Adrenal gland (tissue), 12 donors: ENCODE results near the gene IL17RA. TPM values are rescaled to one million over a fixed set of nuclear protein-coding genes. Genes with fewer than 3 reads are reported as not detected.

Experiments used
- DNase-seq, 7 donors: peaks; one replicate each; pipeline ENCODE4 v3.0.0-alpha.2; 2019 to 2020
- H3K27ac ChIP-seq, 5 donors: fragments of 200-600 bp; sonication (generic) in 4 of 5; 1 replicate in 3 of 5; 2 replicates in 2 of 5; pipeline versions ENCODE4 v1.5.1 to v1.8.0; 2016 to 2020; ENCODE audit warnings: mild to moderate bottlenecking in 1 of 5
- H3K27me3 ChIP-seq: fragments of 200-600 bp; 2 replicates; pipeline ENCODE4 v1.8.0; 2021
- H3K36me3 ChIP-seq, 2 donors: fragments of 200-600 bp; replicated peaks in 1 of 2; 1 replicate in 1 of 2; 2 replicates in 1 of 2; pipeline versions ENCODE4 v1.5.1 to v1.8.0; 2018 to 2022
- H3K4me1 ChIP-seq, 2 donors: fragments of 200-600 bp; replicated peaks in 1 of 2; 1 replicate in 1 of 2; 2 replicates in 1 of 2; pipeline versions ENCODE4 v1.5.1 to v1.8.0; 2018 to 2021
- H3K4me3 ChIP-seq, 4 donors: fragments of 200-600 bp; sonication (generic) in 3 of 4; one replicate each; pipeline ENCODE4 v1.5.1; 2016 to 2018
- H3K9me3 ChIP-seq, 3 donors: fragments of 200-600 bp; sonication (generic) in 1 of 3; replicated peaks in 1 of 3; 1 replicate in 2 of 3; 2 replicates in 1 of 3; pipeline versions ENCODE4 v1.5.1 to v1.8.0; 2016 to 2021
- CTCF ChIP-seq, 6 experiments: fragments of 450-650 bp in 4 of 6; fragments of 200-600 bp in 2 of 6; sonication (generic) in 1 of 6; IDR thresholded peaks; 1 replicate in 5 of 6; 2 replicates in 1 of 6; pipeline versions ENCODE4 v1.5.1 to v1.8.0; 2016 to 2021; ENCODE audit warnings: antibody characterized with exemption in 6 of 6, mild to moderate bottlenecking in 2 of 6, moderate library complexity in 1 of 6
- POLR2A ChIP-seq, 2 donors: fragments of 450-650 bp; IDR thresholded peaks; one replicate each; pipeline ENCODE4 v1.6.1; 2017; ENCODE audit warnings: antibody characterized with exemption in 2 of 2, mild to moderate bottlenecking in 2 of 2, moderate library complexity in 1 of 2
- WGBS, 4 donors: extraction: QIAGEN DNeasy Blood & Tissue Kit in 2 of 4; methylation state at CpG; one replicate each; pipeline versions ENCODE4 v1.1.5 to v1.1.7; 2013 to 2017; 5-methylcytosine and 5-hydroxymethylcytosine counted together
- intact Hi-C, 2 donors: fragments of 100-400 bp; cut with DNase I; formaldehyde crosslinking; loops; one replicate each; pipeline versions ENCODE4 v1.14.1 to v1.15.0; 2022 to 2023
- polyA plus RNA-seq, 3 donors: library from polyadenylated mRNA; stranded (reverse); fragments of 200-250 nt in 2 of 3; fragments of 350-450 nt in 1 of 3; fragmentation: Illumina TruSeq in 1 of 3; extraction: RNeasy Lipid Tissue Mini Kit (QIAGEN cat#74804) in 1 of 3; gene quantifications; one replicate each; pipeline ENCODE4 v1.2.3, GENCODE V29; 2013 to 2014
- total RNA-seq, 9 donors: library from RNA; depleted of rRNA in 4 of 9; stranded (reverse); fragments of >200 nt in 4 of 9; fragments of 120-200 nt in 1 of 9; fragmentation: NEBNext Ultra II Directional in 1 of 9; extraction: Animal tissue kit (Norgen Biotek cat#: 25700) in 1 of 9; gene quantifications; one replicate each; pipeline versions ENCODE4 v1.1.0 to v1.2.4, GENCODE V29; 2013 to 2023
- donor health status: healthy with polysubstance abuse.
- donor health status: Bipolar disorder and iron deficiency.
- donor health status: DM: yes; HTN: yes; CAD: no.
- donor health status: DM: no; HTN: no; CAD: no.
- donor health status: DM: no; HTN: no; CAD: no.
- donor health status: DM: yes; HTN: yes; CAD: no.

IL17RA gene
- total and polyA plus RNA-seq, 12 donors: 2.2 to 31.8 (median 21.5) TPM

GRCh38 chr22:17118342-17118741, 33.5 kb downstream of the IL17RA start:
- 71 to 83% (median 76%) methylated on average over 4 of the region's 4 CpGs for WGBS, 4 donors
- Histone ChIP-seq H3K4me3 (no peak overlapping the region), H3K4me1 (peaks cover 7 to 10% of the 10 kb centered on the region in 2 donors), H3K36me3 (no peaks in the 10 kb centered on the region), H3K9me3 (no peaks in the 10 kb centered on the region), H3K27ac (no peak overlapping the region), H3K27me3 (peaks cover 6% of the 10 kb centered on the region)
- TF ChIP-seq CTCF (IDR thresholded peaks at IDR 0.05) (no peak), POLR2A (IDR thresholded peaks at IDR 0.05) (no peak)
- intact Hi-C loops: no loop called here
- DNase-seq: no peak

DNA sequence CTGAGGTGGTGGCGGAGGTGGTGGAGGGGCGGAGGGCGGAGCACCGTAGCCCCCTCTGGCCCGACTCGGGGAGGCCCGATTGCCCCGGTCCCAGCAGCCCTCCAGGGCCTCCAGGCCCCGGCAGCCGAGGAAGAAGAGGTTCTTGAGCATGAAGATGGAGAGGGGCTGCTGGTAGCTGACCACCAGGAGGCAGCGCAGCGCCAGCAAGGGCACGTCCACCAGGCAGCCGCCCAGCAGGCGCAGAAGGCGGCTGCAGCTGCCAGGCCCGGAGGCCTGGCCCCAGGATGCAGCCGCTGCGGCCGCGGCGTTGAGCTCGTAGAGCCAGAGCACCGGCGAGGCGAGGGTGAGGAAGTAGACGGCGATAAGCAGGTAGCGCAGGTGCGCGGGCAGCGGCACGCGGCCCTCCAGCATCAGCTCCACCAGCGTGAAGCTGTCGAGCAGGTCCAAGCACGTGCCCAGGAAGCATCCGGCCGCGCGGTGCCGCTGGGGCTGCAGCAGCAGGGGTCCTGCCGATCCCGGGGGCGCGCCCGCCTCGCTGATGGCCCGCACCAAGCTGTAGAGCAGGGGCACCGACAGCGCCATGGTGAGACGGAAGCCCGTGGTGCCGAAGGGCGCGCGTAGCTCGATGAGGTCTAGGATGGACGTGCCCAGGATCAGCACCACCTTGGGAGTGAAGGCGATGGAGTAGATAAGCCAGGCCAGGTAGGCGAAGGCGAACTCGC, 34.8 kb downstream of the IL17RA start:
- Histone ChIP-seq H3K4me3 (peak overlapping the region in 1 of 4 donors; percentile 19), H3K4me1 (peaks cover 7 to 10% of the 10 kb centered on the region in 2 donors), H3K27ac (no peak overlapping the region), H3K36me3 (no peaks in the 10 kb centered on the region), H3K9me3 (no peaks in the 10 kb centered on the region), H3K27me3 (peaks cover 6% of the 10 kb centered on the region)
- intact Hi-C loops: loop anchor here in 1 of 2 donors (5.0 kb wide), 1 partner anchor 43 kb away; no protein-coding TSS in a partner anchor
- TF ChIP-seq CTCF (IDR thresholded peaks at IDR 0.05) (peak in 5 of 6 experiments; percentile 15 to 52 (median 33)), POLR2A (IDR thresholded peaks at IDR 0.05) (no peak)
- 20 to 30% (median 24%) methylated on average over 3 to 63 of the region's 63 CpGs for WGBS, 4 donors
- peak in 3 of 7 donors; percentile 44 to 54 (median 45) for DNase-seq

- intact Hi-C loops: loop anchor here in 1 of 2 donors (5.0 kb wide), 1 partner anchor 42 kb away; no protein-coding TSS in a partner anchor
- Histone ChIP-seq H3K36me3 (no peaks in the 10 kb centered on the region), H3K4me1 (peaks cover 7 to 10% of the 10 kb centered on the region in 2 donors), H3K9me3 (no peaks in the 10 kb centered on the region), H3K27ac (no peak overlapping the region), H3K27me3 (peaks cover 6% of the 10 kb centered on the region), H3K4me3 (peak overlapping the region in 1 of 4 donors; percentile 64)
- TF ChIP-seq CTCF (IDR thresholded peaks at IDR 0.05): no peak
- no peak for TF ChIP-seq POLR2A (IDR thresholded peaks at IDR 0.05)
- peak in 6 of 7 donors; percentile 54 to 70 (median 60) for DNase-seq
- WGBS, 4 donors: 2 to 8% (median 2%) methylated on average over 5 to 45 of the region's 45 CpGs; no CpG with 5 or more reads in 1 of the 4 donors
Observed at GRCh38 chr22:17120281-17120680, 35.5 kb downstream of the IL17RA start.

DNA sequence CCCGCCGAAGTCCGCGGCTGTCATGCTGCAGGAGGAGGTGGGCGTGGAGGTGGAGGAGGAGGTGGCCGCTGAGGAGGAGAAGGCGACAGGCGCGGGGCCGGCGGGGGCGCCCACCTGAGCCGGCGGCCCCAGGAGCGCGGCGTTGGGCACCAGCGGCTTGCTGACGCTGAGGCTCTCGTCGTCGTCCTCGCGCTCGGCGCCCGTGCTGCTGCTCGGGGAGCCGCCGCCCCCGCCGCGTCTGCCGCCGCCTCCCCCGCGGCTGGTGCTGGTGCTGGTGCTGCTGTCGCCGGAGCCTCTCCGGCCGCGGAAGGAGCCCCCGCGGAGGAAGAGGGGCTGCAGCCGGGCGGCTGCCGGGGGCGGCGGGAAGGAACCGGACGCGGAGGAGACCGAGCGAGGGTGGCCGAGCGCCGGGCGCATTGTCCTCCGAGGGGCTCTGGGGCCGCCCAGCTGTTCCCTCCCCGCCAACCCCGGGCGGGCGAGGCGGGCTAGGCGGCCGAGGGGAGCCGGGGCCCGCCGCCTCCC, 36.0 kb downstream of the IL17RA start:
- Histone ChIP-seq H3K4me3 (peak overlapping the region in 2 of 4 donors; percentile 19 to 64), H3K9me3 (no peaks in the 10 kb centered on the region), H3K4me1 (peaks cover 7 to 10% of the 10 kb centered on the region in 2 donors), H3K27ac (peak overlapping the region in 1 of 5 donors; percentile 47), H3K27me3 (peaks cover 6% of the 10 kb centered on the region), H3K36me3 (no peaks in the 10 kb centered on the region)
- 0 to 1% (median 1%) methylated on average over 19 to 68 of the region's 70 CpGs for WGBS, 4 donors
- TF ChIP-seq POLR2A (IDR thresholded peaks at IDR 0.05) (no peak), CTCF (IDR thresholded peaks at IDR 0.05) (no peak)
- DNase-seq: no peak
- intact Hi-C loops: loop anchor here in 1 of 2 donors (5.0 kb wide), 1 partner anchor 42 kb away; no protein-coding TSS in a partner anchor
